SKM-1 treated with dmso at 0.1 percent for 144 hours (cell line): Measurements from ENCODE around the gene CPEB4.

Experiments
- DNase-seq: peaks from one replicate; lab custom pipeline; 2025; ENCODE audit not compliant: unreplicated experiment; lab: John Stamatoyannopoulos, UW

The CPEB4 gene

GRCh38 chr5:173858670-173859407 is 29.3 kb upstream of the CPEB4 start:
- no peak for DNase-seq

- no peak for DNase-seq
Measured at GRCh38 chr5:173859408-173860159, 28.6 kb upstream of the CPEB4 start.

- DNase-seq, result no peak
Measured at GRCh38 chr5:173862047-173862477, 26.1 kb upstream of the CPEB4 start.

GRCh38 chr5:173863359-173863758 is 24.8 kb upstream of the CPEB4 start:
- no peak for DNase-seq

GRCh38 chr5:173864126-173865050 is 23.8 kb upstream of the CPEB4 start:
- no peak for DNase-seq

- DNase-seq, result peak; percentile 45
Measured at GRCh38 chr5:173866243-173866857, 21.8 kb upstream of the CPEB4 start.

- no peak for DNase-seq
Measured at GRCh38 chr5:173866858-173867679, 21.1 kb upstream of the CPEB4 start.

GRCh38 chr5:173868096-173868880 is 19.9 kb upstream of the CPEB4 start:
- DNase-seq, result peak; percentile 78

- DNase-seq, result no peak
Measured at GRCh38 chr5:173869316-173869715, 18.8 kb upstream of the CPEB4 start.

- DNase-seq, result no peak
Measured at GRCh38 chr5:173872957-173873305, 15.2 kb upstream of the CPEB4 start.

GRCh38 chr5:173873306-173873922 is 14.7 kb upstream of the CPEB4 start:
- DNase-seq, result peak; percentile 32

- DNase-seq, result no peak
Measured at GRCh38 chr5:173875189-173875588, 13.0 kb upstream of the CPEB4 start.

- no peak for DNase-seq
Measured at GRCh38 chr5:173878224-173878967, 9.8 kb upstream of the CPEB4 start.

- DNase-seq, result no peak
Measured at GRCh38 chr5:173880306-173880985, 7.7 kb upstream of the CPEB4 start.

GRCh38 chr5:173881811-173882575 is 6.2 kb upstream of the CPEB4 start:
- DNase-seq, result no peak

- DNase-seq, result no peak
Measured at GRCh38 chr5:173882632-173883031, 5.5 kb upstream of the CPEB4 start.

GRCh38 chr5:173883347-173883924 is 4.7 kb upstream of the CPEB4 start:
- DNase-seq, result no peak
